Measurements from ENCODE around the gene IDI1. TPM values are rescaled to one million over a fixed set of nuclear protein-coding genes. Genes with fewer than 3 reads are reported as not detected.

IDI1 gene
- total and polyA plus RNA-seq, 2 of the 4 experiments (the other 2 are of a cell fraction): 27.3 to 27.4 TPM

- TF ChIP-seq CTCF (conservative IDR thresholded peaks at IDR 0.05; ENCODE audit: low read depth, low read length): no peak
- TF ChIP-seq SMC3 (IDR thresholded peaks at IDR 0.05; ENCODE audit: low read depth, low read length): no peak
- no peak for TF ChIP-seq RFX5 (IDR thresholded peaks at IDR 0.05; ENCODE audit: low read depth, low read length)
- no peak for TF ChIP-seq POLR2A (IDR thresholded peaks at IDR 0.05; ENCODE audit: low read depth, low read length)
- TF ChIP-seq RAD21 (IDR thresholded peaks at IDR 0.05; ENCODE audit: low read length): no peak
Observed at GRCh38 chr10:1002425-1003006, 46.4 kb downstream of the IDI1 start (continued).
